Fibroblast of villous mesenchyme (primary cell): Measurements from ENCODE around the gene GALK1. TPM values are rescaled to one million over a fixed set of nuclear protein-coding genes. Genes with fewer than 3 reads are reported as not detected.
"Not testable (repeated sequence)": the region's sequence is repeated elsewhere in the genome, so short reads cannot be mapped to it uniquely, and the experiment has no call there.

Source experiments
- DNase-seq: peaks from one replicate; pipeline ENCODE4 v3.0.0-alpha.2; 2010; ENCODE audit warnings: low read depth
- H3K4me3 ChIP-seq: 2 replicates; pipeline ENCODE4 v1.5.1; 2011; ENCODE audit warnings: low read depth, mild to moderate bottlenecking, low read length
- total RNA-seq: library from RNA; depleted of rRNA; stranded (reverse); fragments of >200 nt; gene quantifications from 2 replicates; pipeline ENCODE4 v1.2.3, GENCODE V29; 2012
- TF ChIP-seq, protein P1 (sequence below): IDR thresholded peaks from 2 replicates; pipeline ENCODE4 v1.5.1; 2012; ENCODE audit warnings: low read depth, mild to moderate bottlenecking, low read length; ENCODE audit not compliant: insufficient read depth

GALK1 gene
- total RNA-seq, 1 donor, result 36.7 TPM

DNA sequence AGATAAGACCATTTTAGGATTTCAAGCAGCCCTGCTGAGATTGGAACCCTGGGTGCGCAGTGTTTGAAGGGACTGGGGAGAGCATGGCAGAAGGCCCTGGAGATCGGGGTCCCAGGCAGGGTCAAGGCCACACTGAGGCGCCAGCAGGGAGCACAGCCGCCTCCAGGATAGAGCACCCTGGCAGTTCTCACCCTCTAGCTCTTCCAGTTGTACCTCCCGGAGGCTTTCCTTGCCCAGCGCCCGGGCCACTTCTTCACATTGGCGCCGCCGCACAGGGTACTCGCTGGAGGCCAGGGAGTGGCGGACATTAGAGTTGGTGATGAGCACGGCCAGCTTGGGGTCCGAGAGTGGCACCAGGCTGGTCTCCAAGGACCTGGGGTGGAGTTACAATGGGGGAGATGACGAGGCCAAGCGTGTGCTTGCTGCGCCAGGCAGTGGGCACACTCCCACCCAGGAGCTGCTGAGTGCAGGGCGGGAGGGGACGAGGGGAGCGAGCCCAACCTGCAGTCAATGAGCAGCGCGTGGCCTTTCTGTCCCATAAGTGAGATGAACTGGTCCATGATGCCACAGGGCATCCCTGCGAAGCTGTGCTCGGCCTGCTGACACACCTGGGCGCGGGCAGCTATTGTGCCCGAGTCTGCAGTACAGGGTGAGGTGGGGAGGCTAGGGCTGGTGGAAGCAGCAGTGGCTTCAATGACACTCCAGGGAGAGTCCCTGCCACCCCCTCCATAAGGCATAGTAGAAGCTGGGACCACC lies 2.3 kb downstream of the GALK1 start:
- DNase-seq, result no peak
- H3K4me3 ChIP-seq, result no peak overlapping the region
- TF ChIP-seq, protein P1, sequence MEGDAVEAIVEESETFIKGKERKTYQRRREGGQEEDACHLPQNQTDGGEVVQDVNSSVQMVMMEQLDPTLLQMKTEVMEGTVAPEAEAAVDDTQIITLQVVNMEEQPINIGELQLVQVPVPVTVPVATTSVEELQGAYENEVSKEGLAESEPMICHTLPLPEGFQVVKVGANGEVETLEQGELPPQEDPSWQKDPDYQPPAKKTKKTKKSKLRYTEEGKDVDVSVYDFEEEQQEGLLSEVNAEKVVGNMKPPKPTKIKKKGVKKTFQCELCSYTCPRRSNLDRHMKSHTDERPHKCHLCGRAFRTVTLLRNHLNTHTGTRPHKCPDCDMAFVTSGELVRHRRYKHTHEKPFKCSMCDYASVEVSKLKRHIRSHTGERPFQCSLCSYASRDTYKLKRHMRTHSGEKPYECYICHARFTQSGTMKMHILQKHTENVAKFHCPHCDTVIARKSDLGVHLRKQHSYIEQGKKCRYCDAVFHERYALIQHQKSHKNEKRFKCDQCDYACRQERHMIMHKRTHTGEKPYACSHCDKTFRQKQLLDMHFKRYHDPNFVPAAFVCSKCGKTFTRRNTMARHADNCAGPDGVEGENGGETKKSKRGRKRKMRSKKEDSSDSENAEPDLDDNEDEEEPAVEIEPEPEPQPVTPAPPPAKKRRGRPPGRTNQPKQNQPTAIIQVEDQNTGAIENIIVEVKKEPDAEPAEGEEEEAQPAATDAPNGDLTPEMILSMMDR, result no peak

DNA sequence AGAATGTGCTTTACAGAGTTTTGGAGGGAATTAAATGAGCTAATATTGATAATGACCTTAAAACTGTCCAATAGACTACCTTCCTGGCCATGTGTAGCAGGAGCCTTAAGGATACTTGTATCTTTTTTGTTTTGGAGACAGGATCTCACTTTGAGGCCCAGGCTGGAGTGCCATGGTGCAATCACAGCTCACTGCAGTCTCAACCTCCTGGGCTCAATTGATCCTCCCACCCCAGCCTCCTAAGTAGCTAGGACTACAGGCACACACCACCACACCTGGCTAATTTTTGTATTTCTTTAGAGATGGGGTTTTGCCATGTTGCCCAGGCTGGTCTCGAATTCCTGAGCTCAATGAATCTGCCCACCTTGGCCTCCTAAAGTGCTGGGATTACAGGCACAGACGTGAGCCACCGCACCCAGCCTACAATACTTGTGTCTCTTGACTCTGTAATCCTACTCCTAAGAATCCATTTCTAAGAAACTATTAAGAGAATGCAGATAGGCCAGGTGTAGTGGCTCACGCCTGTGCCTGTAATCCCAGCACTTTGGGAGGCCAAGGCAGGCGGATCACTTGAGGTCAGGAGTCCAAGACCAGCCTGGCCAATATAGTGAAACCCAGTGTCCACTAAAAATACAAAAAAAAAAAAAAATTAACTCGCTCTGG lies 4.9 kb downstream of the GALK1 start:
- not testable (repeated sequence) for DNase-seq, H3K4me3 ChIP-seq

DNA sequence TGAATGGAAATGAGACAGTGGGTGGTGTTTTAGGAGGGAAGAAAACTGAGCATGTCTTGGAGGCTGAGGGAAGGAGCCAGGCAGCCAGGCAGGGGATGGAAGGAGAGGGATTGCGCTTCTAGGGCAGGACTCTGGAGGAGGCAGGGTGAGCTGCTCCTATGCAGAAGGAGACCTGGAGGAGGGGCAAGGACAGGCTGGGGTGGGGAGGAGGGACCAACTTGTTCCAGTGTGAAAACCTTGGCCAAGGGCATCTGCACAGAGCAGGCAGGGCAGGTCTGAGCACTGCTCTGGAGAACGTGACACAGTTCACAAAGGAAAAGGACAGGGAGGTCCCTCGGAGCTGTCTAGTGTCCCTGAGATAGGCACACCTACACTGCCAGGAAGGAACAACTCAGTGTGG lies 5.5 kb downstream of the GALK1 start:
- H3K4me3 ChIP-seq, result no peak overlapping the region
- DNase-seq, result no peak
- TF ChIP-seq, protein P1, result no peak

DNA sequence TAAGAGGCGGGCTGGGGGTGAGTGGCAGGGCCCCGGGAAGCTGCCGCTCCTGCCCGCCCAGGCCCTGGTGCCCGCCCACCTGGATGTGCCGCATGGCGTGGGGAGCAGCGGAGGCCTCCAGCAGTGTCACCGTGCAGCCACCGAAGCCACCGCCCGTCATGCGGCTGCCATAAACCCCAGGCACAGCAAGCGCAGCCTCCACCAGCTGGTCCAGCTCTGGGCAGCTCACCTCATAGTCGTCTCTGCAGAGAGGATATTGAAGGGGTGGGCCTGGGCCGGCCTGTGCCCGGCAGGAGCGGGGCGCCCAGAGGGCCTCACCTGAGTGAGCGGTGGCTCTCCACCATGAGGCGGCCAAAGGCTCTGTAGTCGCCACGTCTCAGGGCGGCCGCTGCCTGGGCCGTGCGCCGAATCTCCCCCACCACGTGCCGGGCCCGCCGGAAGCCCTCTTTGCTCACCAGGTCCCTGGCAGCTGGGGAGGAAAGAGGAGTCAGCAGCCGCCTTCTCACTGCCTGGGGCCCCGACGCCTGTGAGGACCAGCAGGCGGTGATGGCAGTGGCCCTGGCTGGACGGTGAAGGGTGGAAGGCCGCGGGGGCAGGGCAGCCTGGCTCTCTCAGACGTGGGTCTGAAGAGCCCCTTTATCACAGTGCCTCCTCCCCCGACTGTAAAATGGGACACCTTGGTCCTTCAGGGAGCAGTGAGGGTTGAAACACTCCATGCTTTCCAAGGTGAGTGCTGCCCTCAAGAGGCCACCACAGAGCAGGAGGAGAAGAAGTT lies 6.7 kb downstream of the GALK1 start:
- H3K4me3 ChIP-seq, result no peak overlapping the region
- TF ChIP-seq, protein P1, result peak; percentile 31
- DNase-seq, result no peak

DNA sequence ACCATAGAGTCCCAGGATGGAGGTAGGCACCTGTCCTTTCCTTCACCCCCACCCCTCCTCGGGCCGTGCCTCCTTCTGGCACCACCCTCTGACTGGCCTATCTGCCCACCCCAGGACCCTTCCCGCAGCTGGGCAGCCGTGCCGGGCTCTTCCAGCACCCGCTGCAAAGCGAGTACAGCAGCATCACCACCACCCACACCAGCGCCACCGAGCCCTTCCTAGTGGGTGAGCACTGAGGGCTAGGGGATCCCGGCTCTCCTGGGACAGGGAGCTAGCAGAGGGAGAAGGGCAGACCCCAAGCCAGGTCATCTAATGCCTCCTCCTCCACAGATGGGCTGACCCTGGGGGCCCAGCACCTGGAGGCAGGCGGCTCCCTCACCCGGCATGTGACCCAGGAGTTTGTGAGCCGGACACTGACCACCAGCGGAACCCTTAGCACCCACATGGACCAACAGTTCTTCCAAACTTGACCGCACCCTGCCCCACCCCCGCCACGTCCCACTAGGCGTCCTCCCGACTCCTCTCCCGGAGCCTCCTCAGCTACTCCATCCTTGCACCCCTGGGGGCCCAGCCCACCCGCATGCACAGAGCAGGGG lies 7.8 kb downstream of the GALK1 start:
- TF ChIP-seq, protein P1, result no peak
- DNase-seq, result no peak
- H3K4me3 ChIP-seq, result no peak overlapping the region

DNA sequence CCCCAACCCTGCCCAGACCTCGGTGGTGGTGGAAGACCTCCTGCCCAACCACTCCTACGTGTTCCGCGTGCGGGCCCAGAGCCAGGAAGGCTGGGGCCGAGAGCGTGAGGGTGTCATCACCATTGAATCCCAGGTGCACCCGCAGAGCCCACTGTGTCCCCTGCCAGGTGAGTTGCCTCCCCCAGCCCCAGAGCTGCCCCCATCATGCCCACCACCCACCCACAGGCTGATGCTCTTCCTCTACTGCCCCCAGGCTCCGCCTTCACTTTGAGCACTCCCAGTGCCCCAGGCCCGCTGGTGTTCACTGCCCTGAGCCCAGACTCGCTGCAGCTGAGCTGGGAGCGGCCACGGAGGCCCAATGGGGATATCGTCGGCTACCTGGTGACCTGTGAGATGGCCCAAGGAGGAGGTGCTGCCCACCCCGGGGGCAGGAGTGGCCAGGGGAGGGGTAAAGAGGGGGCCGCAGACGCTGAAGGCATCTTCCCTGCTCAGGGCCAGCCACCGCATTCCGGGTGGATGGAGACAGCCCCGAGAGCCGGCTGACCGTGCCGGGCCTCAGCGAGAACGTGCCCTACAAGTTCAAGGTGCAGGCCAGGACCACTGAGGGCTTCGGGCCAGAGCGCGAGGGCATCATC lies 8.4 kb downstream of the GALK1 start:
- H3K4me3 ChIP-seq, result no peak overlapping the region
- DNase-seq, result no peak
- TF ChIP-seq, protein P1, result no peak
